Adipocyte (in vitro differentiated cells): ENCODE results near the gene SCGB1A1.

ENCODE experiments used
- DNase-seq: peaks from one replicate; pipeline ENCODE4 v3.0.0-alpha.2; 2015; ENCODE audit warnings: low read depth
- H3K27me3 ChIP-seq: replicated peaks from 2 replicates; pipeline ENCODE4 v1.7.0; 2013; ENCODE audit warnings: mild to moderate bottlenecking, low read length, moderate library complexity; ENCODE audit not compliant: control insufficient read depth, insufficient read depth
- H3K36me3 ChIP-seq: 2 replicates; pipeline ENCODE4 v1.7.0; 2013; ENCODE audit warnings: low read length, mild to moderate bottlenecking, moderate library complexity; ENCODE audit not compliant: control insufficient read depth, insufficient read depth, severe bottlenecking
- H3K4me1 ChIP-seq: 2 replicates; pipeline ENCODE4 v1.7.0; 2013; ENCODE audit warnings: mild to moderate bottlenecking, low read length, moderate library complexity; ENCODE audit not compliant: control insufficient read depth, insufficient read depth
- H3K4me3 ChIP-seq: 2 replicates; pipeline ENCODE4 v1.7.0; 2013; ENCODE audit warnings: mild to moderate bottlenecking, low read length, moderate library complexity
- H3K9ac ChIP-seq: 2 replicates; pipeline ENCODE4 v1.7.0; 2013; ENCODE audit warnings: mild to moderate bottlenecking, low read length, moderate library complexity
- H3K9me3 ChIP-seq: 2 replicates; pipeline ENCODE4 v1.7.0; 2013; ENCODE audit warnings: mild to moderate bottlenecking, low read length, moderate library complexity; ENCODE audit not compliant: control insufficient read depth

SCGB1A1 gene

GRCh38 chr11:62399172-62399877 is 19.5 kb upstream of the SCGB1A1 start:
- peak overlapping the region; percentile 20 for H3K4me3 ChIP-seq
- H3K4me1 ChIP-seq, result peaks cover 68% of the 10 kb centered on the region
- H3K27me3 ChIP-seq, result no peaks in the 10 kb centered on the region
- H3K9ac ChIP-seq, result peak overlapping the region; percentile 67
- peak; percentile 53 for DNase-seq
- H3K36me3 ChIP-seq, result no peaks in the 10 kb centered on the region
- H3K9me3 ChIP-seq, result no peaks in the 10 kb centered on the region

- H3K36me3 ChIP-seq, result no peaks in the 10 kb centered on the region
- DNase-seq, result no peak
- H3K27me3 ChIP-seq, result no peaks in the 10 kb centered on the region
- peak overlapping the region; percentile 67 for H3K9ac ChIP-seq
- no peak overlapping the region for H3K4me3 ChIP-seq
- peaks cover 64% of the 10 kb centered on the region for H3K4me1 ChIP-seq
- H3K9me3 ChIP-seq, result no peaks in the 10 kb centered on the region
Observed at GRCh38 chr11:62399878-62400266, 19.0 kb upstream of the SCGB1A1 start.

GRCh38 chr11:62400281-62400680 is 18.6 kb upstream of the SCGB1A1 start:
- peak overlapping the region; percentile 2 for H3K4me3 ChIP-seq
- peaks cover 60% of the 10 kb centered on the region for H3K4me1 ChIP-seq
- no peaks in the 10 kb centered on the region for H3K9me3 ChIP-seq
- H3K9ac ChIP-seq, result peak overlapping the region; percentile 67
- no peaks in the 10 kb centered on the region for H3K27me3 ChIP-seq
- no peaks in the 10 kb centered on the region for H3K36me3 ChIP-seq
- DNase-seq, result peak; percentile 27

- Histone ChIP-seq H3K27me3 (no peaks in the 10 kb centered on the region), H3K4me1 (peaks cover 57% of the 10 kb centered on the region), H3K9ac (peak overlapping the region; percentile 67), H3K9me3 (no peaks in the 10 kb centered on the region), H3K36me3 (no peaks in the 10 kb centered on the region), H3K4me3 (peak overlapping the region; percentile 2)
- peak; percentile 97 for DNase-seq
Observed at GRCh38 chr11:62400760-62401159, 18.1 kb upstream of the SCGB1A1 start.

GRCh38 chr11:62401356-62401755 is 17.5 kb upstream of the SCGB1A1 start:
- Histone ChIP-seq H3K4me3 (no peak overlapping the region), H3K36me3 (no peaks in the 10 kb centered on the region), H3K9ac (peak overlapping the region; percentile 44), H3K4me1 (peaks cover 57% of the 10 kb centered on the region), H3K27me3 (no peaks in the 10 kb centered on the region), H3K9me3 (no peaks in the 10 kb centered on the region)
- DNase-seq, result no peak

- Histone ChIP-seq H3K4me3 (peak overlapping the region; percentile 12), H3K4me1 (peaks cover 57% of the 10 kb centered on the region), H3K9me3 (no peaks in the 10 kb centered on the region), H3K36me3 (no peaks in the 10 kb centered on the region), H3K9ac (peak overlapping the region; percentile 44), H3K27me3 (no peaks in the 10 kb centered on the region)
- no peak for DNase-seq
Observed at GRCh38 chr11:62401811-62402210, 17.0 kb upstream of the SCGB1A1 start.

- peak overlapping the region; percentile 35 for H3K9ac ChIP-seq
- H3K4me3 ChIP-seq, result peak overlapping the region; percentile 12
- peaks cover 57% of the 10 kb centered on the region for H3K4me1 ChIP-seq
- DNase-seq, result no peak
- H3K36me3 ChIP-seq, result no peaks in the 10 kb centered on the region
- H3K27me3 ChIP-seq, result no peaks in the 10 kb centered on the region
- no peaks in the 10 kb centered on the region for H3K9me3 ChIP-seq
Observed at GRCh38 chr11:62402226-62402959, 16.4 kb upstream of the SCGB1A1 start.

GRCh38 chr11:62402960-62403730 is 15.7 kb upstream of the SCGB1A1 start:
- no peak for DNase-seq
- Histone ChIP-seq H3K27me3 (no peaks in the 10 kb centered on the region), H3K4me3 (no peak overlapping the region), H3K9me3 (no peaks in the 10 kb centered on the region), H3K36me3 (no peaks in the 10 kb centered on the region), H3K9ac (no peak overlapping the region), H3K4me1 (peaks cover 51% of the 10 kb centered on the region)

GRCh38 chr11:62404435-62404834 is 14.4 kb upstream of the SCGB1A1 start:
- H3K4me3 ChIP-seq, result no peak overlapping the region
- H3K36me3 ChIP-seq, result no peaks in the 10 kb centered on the region

GRCh38 chr11:62404901-62405300 is 13.9 kb upstream of the SCGB1A1 start:
- no peak for DNase-seq
- no peak overlapping the region for H3K4me3 ChIP-seq
- no peaks in the 10 kb centered on the region for H3K36me3 ChIP-seq
- no peaks in the 10 kb centered on the region for H3K27me3 ChIP-seq
- no peaks in the 10 kb centered on the region for H3K9me3 ChIP-seq
- peaks cover 33% of the 10 kb centered on the region for H3K4me1 ChIP-seq
- H3K9ac ChIP-seq, result no peak overlapping the region

More at GRCh38 chr11:62404435-62404834, 14.4 kb upstream of the SCGB1A1 start:
- Histone ChIP-seq H3K27me3 (no peaks in the 10 kb centered on the region), H3K9ac (no peak overlapping the region), H3K4me1 (peaks cover 38% of the 10 kb centered on the region), H3K9me3 (no peaks in the 10 kb centered on the region)
- no peak for DNase-seq

- Histone ChIP-seq H3K4me3 (no peak overlapping the region), H3K9me3 (no peaks in the 10 kb centered on the region), H3K9ac (no peak overlapping the region), H3K27me3 (no peaks in the 10 kb centered on the region), H3K36me3 (no peaks in the 10 kb centered on the region), H3K4me1 (peaks cover 22% of the 10 kb centered on the region)
- no peak for DNase-seq
Observed at GRCh38 chr11:62406034-62406433, 12.8 kb upstream of the SCGB1A1 start.
